WTC11 (cell line): ENCODE data around the gene PI4KA. TPM values are rescaled to one million over a fixed set of nuclear protein-coding genes. Genes with fewer than 3 reads are reported as not detected.

Experiments
- ATAC-seq: fragments of 200-7000 bp; cut with Tn5 transposase; 2 replicates; pipeline ENCODE4 v1.10.0; 2021; ENCODE audit warnings: mild to moderate bottlenecking, moderate library complexity
- CTCF ChIA-PET: fragments of 300-600 bp; sonication (Branson Sonifier 250); formaldehyde crosslinking; loops from one replicate; lab custom pipeline; 2021; ENCODE audit warnings: antibody characterized with exemption; lab: Charles Lee
- POLR2A ChIA-PET: fragments of 350-600 bp; sonication (Branson Sonifier 250); formaldehyde crosslinking; loops from one replicate; lab custom pipeline; 2021; ENCODE audit warnings: antibody characterized with exemption; lab: Charles Lee
- DNase-seq: peaks from one replicate; pipeline ENCODE4 v3.0.0; 2021; ENCODE audit warnings: low spot score
- H3K27ac Mint-ChIP-seq: 2 replicates; pipeline ENCODE4 v1.8.0; 2021; ENCODE audit warnings: mixed read lengths
- H3K27me3 Mint-ChIP-seq: 2 replicates; pipeline ENCODE4 v1.8.0; 2021; ENCODE audit warnings: low read depth, mild to moderate bottlenecking, moderate library complexity, mixed read lengths
- H3K36me3 Mint-ChIP-seq: 2 replicates; pipeline ENCODE4 v1.8.0; 2021; ENCODE audit warnings: mixed read lengths
- H3K4me1 Mint-ChIP-seq: 2 replicates; pipeline ENCODE4 v1.8.0; 2022; ENCODE audit warnings: mixed read lengths
- H3K4me3 Mint-ChIP-seq: 2 replicates; pipeline ENCODE4 v1.8.0; 2021; ENCODE audit warnings: mild to moderate bottlenecking, moderate library complexity, mixed read lengths
- H3K9me3 Mint-ChIP-seq: 2 replicates; pipeline ENCODE4 v1.8.0; 2021; ENCODE audit warnings: mixed read lengths
- AFF4 ChIP-seq: sonication (generic); formaldehyde crosslinking; IDR thresholded peaks from 2 replicates; pipeline ENCODE4 v1.8.1; 2023; ENCODE audit warnings: mild to moderate bottlenecking, missing genetic modification reagents, borderline replicate concordance
- CBFB ChIP-seq: sonication (generic); formaldehyde crosslinking; IDR thresholded peaks from 2 replicates; pipeline ENCODE4 v1.8.1; 2022; ENCODE audit warnings: mild to moderate bottlenecking, low read depth, missing genetic modification reagents
- CREB1 ChIP-seq: sonication (generic); formaldehyde crosslinking; IDR thresholded peaks from 2 replicates; pipeline ENCODE4 v1.8.0; 2023; ENCODE audit warnings: mild to moderate bottlenecking, missing genetic modification reagents
- ERG ChIP-seq: fragments of 250-450 bp; sonication (Bioruptor Pico); IDR thresholded peaks from 2 replicates; pipeline ENCODE4 v1.8.0; 2021; ENCODE audit warnings: mild to moderate bottlenecking
- MXD4 ChIP-seq: fragments of 250-450 bp; sonication (Bioruptor Pico); IDR thresholded peaks from 2 replicates; pipeline ENCODE4 v1.8.0; 2021; ENCODE audit warnings: mild to moderate bottlenecking, moderate library complexity, borderline replicate concordance
- NR2C2 ChIP-seq: sonication (generic); formaldehyde crosslinking; IDR thresholded peaks from 2 replicates; pipeline ENCODE4 v1.8.0; 2022; ENCODE audit warnings: mild to moderate bottlenecking, missing genetic modification reagents
- RELA ChIP-seq: sonication (generic); formaldehyde crosslinking; IDR thresholded peaks from 2 replicates; pipeline ENCODE4 v1.8.1; 2022; ENCODE audit warnings: missing genetic modification reagents, mild to moderate bottlenecking, borderline replicate concordance
- SMAD4 ChIP-seq: sonication (generic); formaldehyde crosslinking; IDR thresholded peaks from 2 replicates; pipeline ENCODE4 v1.8.0; 2022; ENCODE audit warnings: mild to moderate bottlenecking, missing genetic modification reagents
- SOX15 ChIP-seq: fragments of 250-450 bp; sonication (Bioruptor Pico); IDR thresholded peaks from 2 replicates; pipeline ENCODE4 v1.9.0; 2021; ENCODE audit warnings: mild to moderate bottlenecking
- SP1 ChIP-seq: sonication (generic); formaldehyde crosslinking; conservative IDR thresholded peaks from 2 replicates; pipeline ENCODE4 v1.8.1; 2022; ENCODE audit warnings: missing genetic modification reagents
- ZNF281 ChIP-seq: sonication (generic); formaldehyde crosslinking; IDR thresholded peaks from 2 replicates; pipeline ENCODE4 v1.8.0; 2023; ENCODE audit warnings: mild to moderate bottlenecking, missing genetic modification reagents
- total RNA-seq: library from RNA; stranded (reverse); gene quantifications from 3 replicates; pipeline ENCODE4 v1.2.3, GENCODE V29; 2021
- TF ChIP-seq, protein P1 (sequence below): sonication (generic); formaldehyde crosslinking; IDR thresholded peaks from 2 replicates; pipeline ENCODE4 v1.8.1; 2023; ENCODE audit warnings: mild to moderate bottlenecking, missing genetic modification reagents, moderate library complexity
- TF ChIP-seq, protein P2 (sequence below): sonication (generic); formaldehyde crosslinking; IDR thresholded peaks from 2 replicates; pipeline ENCODE4 v1.8.0; 2022; ENCODE audit warnings: mild to moderate bottlenecking, missing genetic modification reagents
- TF ChIP-seq, protein P3 (sequence below): sonication (generic); formaldehyde crosslinking; IDR thresholded peaks from 2 replicates; pipeline ENCODE4 v1.8.0; 2022; ENCODE audit warnings: missing genetic modification reagents
- TF ChIP-seq, protein P4 (sequence below): fragments of 250-450 bp; sonication (Bioruptor Pico); IDR thresholded peaks from 2 replicates; pipeline ENCODE4 v1.9.0; 2021; ENCODE audit warnings: mild to moderate bottlenecking, borderline replicate concordance

PI4KA gene
- total RNA-seq, 1 experiment from 2014 or later: 45.5 TPM

- ChIA-PET CTCF (interaction anchor here (0.7 to 1.4 kb wide), 4 partner anchors 12 to 167 kb away, joined by 3 to 4 read pairs (median 3); partner anchors contain the start of gene LZTR1), POLR2A (interaction anchor here (0.7 kb wide), 1 partner anchor 120 kb away, joined by 3 read pairs; no protein-coding TSS in a partner anchor)
- H3K4me1 Mint-ChIP-seq: no peaks in the 10 kb centered on the region
- no peaks in the 10 kb centered on the region for H3K9me3 Mint-ChIP-seq
- no peak for DNase-seq
- H3K27me3 Mint-ChIP-seq: no peaks in the 10 kb centered on the region
- H3K27ac Mint-ChIP-seq: peak overlapping the region; percentile 74; the same call in 1 of the 2 replicates
- no peak overlapping the region for H3K4me3 Mint-ChIP-seq
- ATAC-seq: no peak
- peaks cover 19% of the 10 kb centered on the region for H3K36me3 Mint-ChIP-seq
- TF ChIP-seq SOX15 (no peak), SMAD4 (CRISPR knock-in tag) (no peak), NR2C2 (CRISPR knock-in tag) (no peak), MXD4 (CRISPR knock-in tag) (no peak), CREB1 (CRISPR knock-in tag) (no peak), CBFB (CRISPR knock-in tag) (no peak), RELA (CRISPR knock-in tag) (no peak), AFF4 (no peak), ZNF281 (CRISPR knock-in tag) (no peak), SP1 (CRISPR knock-in tag) (no peak), ERG (CRISPR knock-in tag) (no peak)
- TF ChIP-seq, protein P1, sequence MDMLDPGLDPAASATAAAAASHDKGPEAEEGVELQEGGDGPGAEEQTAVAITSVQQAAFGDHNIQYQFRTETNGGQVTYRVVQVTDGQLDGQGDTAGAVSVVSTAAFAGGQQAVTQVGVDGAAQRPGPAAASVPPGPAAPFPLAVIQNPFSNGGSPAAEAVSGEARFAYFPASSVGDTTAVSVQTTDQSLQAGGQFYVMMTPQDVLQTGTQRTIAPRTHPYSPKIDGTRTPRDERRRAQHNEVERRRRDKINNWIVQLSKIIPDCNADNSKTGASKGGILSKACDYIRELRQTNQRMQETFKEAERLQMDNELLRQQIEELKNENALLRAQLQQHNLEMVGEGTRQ (CRISPR knock-in tag): no peak
- TF ChIP-seq, protein P2, sequence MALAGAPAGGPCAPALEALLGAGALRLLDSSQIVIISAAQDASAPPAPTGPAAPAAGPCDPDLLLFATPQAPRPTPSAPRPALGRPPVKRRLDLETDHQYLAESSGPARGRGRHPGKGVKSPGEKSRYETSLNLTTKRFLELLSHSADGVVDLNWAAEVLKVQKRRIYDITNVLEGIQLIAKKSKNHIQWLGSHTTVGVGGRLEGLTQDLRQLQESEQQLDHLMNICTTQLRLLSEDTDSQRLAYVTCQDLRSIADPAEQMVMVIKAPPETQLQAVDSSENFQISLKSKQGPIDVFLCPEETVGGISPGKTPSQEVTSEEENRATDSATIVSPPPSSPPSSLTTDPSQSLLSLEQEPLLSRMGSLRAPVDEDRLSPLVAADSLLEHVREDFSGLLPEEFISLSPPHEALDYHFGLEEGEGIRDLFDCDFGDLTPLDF (CRISPR knock-in tag): no peak
- TF ChIP-seq, protein P3, sequence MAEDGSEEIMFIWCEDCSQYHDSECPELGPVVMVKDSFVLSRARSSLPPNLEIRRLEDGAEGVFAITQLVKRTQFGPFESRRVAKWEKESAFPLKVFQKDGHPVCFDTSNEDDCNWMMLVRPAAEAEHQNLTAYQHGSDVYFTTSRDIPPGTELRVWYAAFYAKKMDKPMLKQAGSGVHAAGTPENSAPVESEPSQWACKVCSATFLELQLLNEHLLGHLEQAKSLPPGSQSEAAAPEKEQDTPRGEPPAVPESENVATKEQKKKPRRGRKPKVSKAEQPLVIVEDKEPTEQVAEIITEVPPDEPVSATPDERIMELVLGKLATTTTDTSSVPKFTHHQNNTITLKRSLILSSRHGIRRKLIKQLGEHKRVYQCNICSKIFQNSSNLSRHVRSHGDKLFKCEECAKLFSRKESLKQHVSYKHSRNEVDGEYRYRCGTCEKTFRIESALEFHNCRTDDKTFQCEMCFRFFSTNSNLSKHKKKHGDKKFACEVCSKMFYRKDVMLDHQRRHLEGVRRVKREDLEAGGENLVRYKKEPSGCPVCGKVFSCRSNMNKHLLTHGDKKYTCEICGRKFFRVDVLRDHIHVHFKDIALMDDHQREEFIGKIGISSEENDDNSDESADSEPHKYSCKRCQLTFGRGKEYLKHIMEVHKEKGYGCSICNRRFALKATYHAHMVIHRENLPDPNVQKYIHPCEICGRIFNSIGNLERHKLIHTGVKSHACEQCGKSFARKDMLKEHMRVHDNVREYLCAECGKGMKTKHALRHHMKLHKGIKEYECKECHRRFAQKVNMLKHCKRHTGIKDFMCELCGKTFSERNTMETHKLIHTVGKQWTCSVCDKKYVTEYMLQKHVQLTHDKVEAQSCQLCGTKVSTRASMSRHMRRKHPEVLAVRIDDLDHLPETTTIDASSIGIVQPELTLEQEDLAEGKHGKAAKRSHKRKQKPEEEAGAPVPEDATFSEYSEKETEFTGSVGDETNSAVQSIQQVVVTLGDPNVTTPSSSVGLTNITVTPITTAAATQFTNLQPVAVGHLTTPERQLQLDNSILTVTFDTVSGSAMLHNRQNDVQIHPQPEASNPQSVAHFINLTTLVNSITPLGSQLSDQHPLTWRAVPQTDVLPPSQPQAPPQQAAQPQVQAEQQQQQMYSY (CRISPR knock-in tag): no peak
- TF ChIP-seq, protein P4, sequence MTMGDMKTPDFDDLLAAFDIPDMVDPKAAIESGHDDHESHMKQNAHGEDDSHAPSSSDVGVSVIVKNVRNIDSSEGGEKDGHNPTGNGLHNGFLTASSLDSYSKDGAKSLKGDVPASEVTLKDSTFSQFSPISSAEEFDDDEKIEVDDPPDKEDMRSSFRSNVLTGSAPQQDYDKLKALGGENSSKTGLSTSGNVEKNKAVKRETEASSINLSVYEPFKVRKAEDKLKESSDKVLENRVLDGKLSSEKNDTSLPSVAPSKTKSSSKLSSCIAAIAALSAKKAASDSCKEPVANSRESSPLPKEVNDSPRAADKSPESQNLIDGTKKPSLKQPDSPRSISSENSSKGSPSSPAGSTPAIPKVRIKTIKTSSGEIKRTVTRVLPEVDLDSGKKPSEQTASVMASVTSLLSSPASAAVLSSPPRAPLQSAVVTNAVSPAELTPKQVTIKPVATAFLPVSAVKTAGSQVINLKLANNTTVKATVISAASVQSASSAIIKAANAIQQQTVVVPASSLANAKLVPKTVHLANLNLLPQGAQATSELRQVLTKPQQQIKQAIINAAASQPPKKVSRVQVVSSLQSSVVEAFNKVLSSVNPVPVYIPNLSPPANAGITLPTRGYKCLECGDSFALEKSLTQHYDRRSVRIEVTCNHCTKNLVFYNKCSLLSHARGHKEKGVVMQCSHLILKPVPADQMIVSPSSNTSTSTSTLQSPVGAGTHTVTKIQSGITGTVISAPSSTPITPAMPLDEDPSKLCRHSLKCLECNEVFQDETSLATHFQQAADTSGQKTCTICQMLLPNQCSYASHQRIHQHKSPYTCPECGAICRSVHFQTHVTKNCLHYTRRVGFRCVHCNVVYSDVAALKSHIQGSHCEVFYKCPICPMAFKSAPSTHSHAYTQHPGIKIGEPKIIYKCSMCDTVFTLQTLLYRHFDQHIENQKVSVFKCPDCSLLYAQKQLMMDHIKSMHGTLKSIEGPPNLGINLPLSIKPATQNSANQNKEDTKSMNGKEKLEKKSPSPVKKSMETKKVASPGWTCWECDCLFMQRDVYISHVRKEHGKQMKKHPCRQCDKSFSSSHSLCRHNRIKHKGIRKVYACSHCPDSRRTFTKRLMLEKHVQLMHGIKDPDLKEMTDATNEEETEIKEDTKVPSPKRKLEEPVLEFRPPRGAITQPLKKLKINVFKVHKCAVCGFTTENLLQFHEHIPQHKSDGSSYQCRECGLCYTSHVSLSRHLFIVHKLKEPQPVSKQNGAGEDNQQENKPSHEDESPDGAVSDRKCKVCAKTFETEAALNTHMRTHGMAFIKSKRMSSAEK (CRISPR knock-in tag): no peak
These were observed 43.0 kb downstream of the PI4KA start for GRCh38 chr22:20815477-20816050.
